Activated CD8-positive, alpha-beta T cell treated with anti-CD3 and anti-CD28 coated beads, Interleukin-2, amount 10 ng/mL, durations not matched to agents 7 days and 5 days (primary cell): Measurements from ENCODE around the gene BASP1. TPM values are rescaled to one million over a fixed set of nuclear protein-coding genes. Genes with fewer than 3 reads are reported as not detected.

Experiments
- ATAC-seq: fragments of 150-1000 bp; cut with Tn5 transposase; one replicate; pipeline ENCODE4 v1.10.0; 2021; ENCODE audit warnings: moderate library complexity
- CTCF ChIA-PET: fragments of 350-600 bp; sonication (Branson Sonifier 250); formaldehyde crosslinking; loops from one replicate; lab custom pipeline; 2021; ENCODE audit warnings: antibody characterized with exemption; lab: Charles Lee
- POLR2A ChIA-PET: fragments of 350-600 bp; sonication (Branson Sonifier 250); formaldehyde crosslinking; loops from one replicate; lab custom pipeline; 2021; ENCODE audit warnings: antibody characterized with exemption; lab: Charles Lee
- DNase-seq: peaks from one replicate; pipeline ENCODE4 v3.0.0-alpha.2; 2020
- H3K27ac Mint-ChIP-seq: one replicate; pipeline ENCODE4 v1.8.0; 2021; ENCODE audit warnings: mild to moderate bottlenecking, mixed read lengths
- H3K27me3 Mint-ChIP-seq: one replicate; pipeline ENCODE4 v1.8.0; 2021; ENCODE audit warnings: low read depth, mixed read lengths
- H3K36me3 Mint-ChIP-seq: one replicate; pipeline ENCODE4 v1.8.0; 2021; ENCODE audit warnings: low read depth, mixed read lengths
- H3K4me1 Mint-ChIP-seq: one replicate; pipeline ENCODE4 v1.8.0; 2021; ENCODE audit warnings: low read depth, mixed read lengths
- H3K4me3 Mint-ChIP-seq: one replicate; pipeline ENCODE4 v1.8.0; 2021; ENCODE audit warnings: mild to moderate bottlenecking, mixed read lengths
- H3K9me3 Mint-ChIP-seq: one replicate; pipeline ENCODE4 v1.8.0; 2022; ENCODE audit warnings: mixed read lengths; ENCODE audit not compliant: insufficient read depth
- total RNA-seq, 2 experiments: library from RNA; stranded (reverse); gene quantifications; one replicate each; pipeline ENCODE4 v1.2.3, GENCODE V29; 2021

Gene BASP1
- total RNA-seq, 2 experiments from 2014 or later = not detected

- H3K4me3 Mint-ChIP-seq = no peak overlapping the region
- ChIA-PET CTCF (no interaction called here), POLR2A (no interaction called here)
- no peak for DNase-seq
- H3K36me3 Mint-ChIP-seq = no peaks in the 10 kb centered on the region
- no peaks in the 10 kb centered on the region for H3K4me1 Mint-ChIP-seq
- no peak for ATAC-seq
- no peaks in the 10 kb centered on the region for H3K27me3 Mint-ChIP-seq
- H3K9me3 Mint-ChIP-seq = no peaks in the 10 kb centered on the region
- no peak overlapping the region for H3K27ac Mint-ChIP-seq
These were observed 43.6 kb downstream of the BASP1 start for GRCh38 chr5:17261075-17261474.

- no peaks in the 10 kb centered on the region for H3K27me3 Mint-ChIP-seq
- DNase-seq (no peak), ATAC-seq (no peak)
- ChIA-PET POLR2A (no interaction called here), CTCF (no interaction called here)
- no peaks in the 10 kb centered on the region for H3K4me1 Mint-ChIP-seq
- no peak overlapping the region for H3K27ac Mint-ChIP-seq
- no peak overlapping the region for H3K4me3 Mint-ChIP-seq
- no peaks in the 10 kb centered on the region for H3K9me3 Mint-ChIP-seq
- no peaks in the 10 kb centered on the region for H3K36me3 Mint-ChIP-seq
These were observed 47.6 kb downstream of the BASP1 start for GRCh38 chr5:17265041-17265440.

GRCh38 chr5:17267106-17267505 lies 49.7 kb downstream of the BASP1 start:
- Mint-ChIP-seq H3K4me1 (no peaks in the 10 kb centered on the region), H3K9me3 (no peaks in the 10 kb centered on the region), H3K4me3 (no peak overlapping the region), H3K27ac (no peak overlapping the region), H3K36me3 (no peaks in the 10 kb centered on the region), H3K27me3 (no peaks in the 10 kb centered on the region)
- ATAC-seq (no peak), DNase-seq (no peak)
- ChIA-PET CTCF (no interaction called here), POLR2A (interaction anchor here (0.6 kb wide), 1 partner anchor 13 kb away, joined by 3 read pairs; no protein-coding TSS in a partner anchor)

GRCh38 chr5:17269201-17269600 lies 51.8 kb downstream of the BASP1 start:
- Mint-ChIP-seq H3K4me3 (no peak overlapping the region), H3K9me3 (no peaks in the 10 kb centered on the region), H3K36me3 (no peaks in the 10 kb centered on the region), H3K4me1 (no peaks in the 10 kb centered on the region), H3K27me3 (no peaks in the 10 kb centered on the region), H3K27ac (no peak overlapping the region)
- ChIA-PET POLR2A (no interaction called here), CTCF (no interaction called here)
- DNase-seq = no peak
- ATAC-seq = no peak

DNA sequence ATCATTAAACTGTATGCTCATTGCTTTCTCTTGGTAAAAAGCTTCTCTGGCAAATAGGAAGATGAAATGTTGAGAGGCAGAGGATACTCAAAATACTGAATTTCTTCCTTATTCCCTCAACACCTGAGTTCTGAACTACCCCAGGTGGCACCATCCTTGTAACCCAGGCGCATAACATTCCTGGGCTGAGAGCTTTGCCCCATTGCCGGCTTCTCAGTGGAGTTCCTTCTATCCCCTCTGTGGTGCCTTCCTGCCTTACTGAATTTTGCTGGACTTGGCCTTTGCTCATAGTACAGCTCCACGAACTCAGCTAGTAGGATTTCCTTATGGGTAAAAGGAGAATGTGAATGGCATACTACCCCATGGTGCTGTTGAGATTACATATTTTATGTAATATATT lies 54.7 kb downstream of the BASP1 start:
- H3K27ac Mint-ChIP-seq = no peak overlapping the region

DNA sequence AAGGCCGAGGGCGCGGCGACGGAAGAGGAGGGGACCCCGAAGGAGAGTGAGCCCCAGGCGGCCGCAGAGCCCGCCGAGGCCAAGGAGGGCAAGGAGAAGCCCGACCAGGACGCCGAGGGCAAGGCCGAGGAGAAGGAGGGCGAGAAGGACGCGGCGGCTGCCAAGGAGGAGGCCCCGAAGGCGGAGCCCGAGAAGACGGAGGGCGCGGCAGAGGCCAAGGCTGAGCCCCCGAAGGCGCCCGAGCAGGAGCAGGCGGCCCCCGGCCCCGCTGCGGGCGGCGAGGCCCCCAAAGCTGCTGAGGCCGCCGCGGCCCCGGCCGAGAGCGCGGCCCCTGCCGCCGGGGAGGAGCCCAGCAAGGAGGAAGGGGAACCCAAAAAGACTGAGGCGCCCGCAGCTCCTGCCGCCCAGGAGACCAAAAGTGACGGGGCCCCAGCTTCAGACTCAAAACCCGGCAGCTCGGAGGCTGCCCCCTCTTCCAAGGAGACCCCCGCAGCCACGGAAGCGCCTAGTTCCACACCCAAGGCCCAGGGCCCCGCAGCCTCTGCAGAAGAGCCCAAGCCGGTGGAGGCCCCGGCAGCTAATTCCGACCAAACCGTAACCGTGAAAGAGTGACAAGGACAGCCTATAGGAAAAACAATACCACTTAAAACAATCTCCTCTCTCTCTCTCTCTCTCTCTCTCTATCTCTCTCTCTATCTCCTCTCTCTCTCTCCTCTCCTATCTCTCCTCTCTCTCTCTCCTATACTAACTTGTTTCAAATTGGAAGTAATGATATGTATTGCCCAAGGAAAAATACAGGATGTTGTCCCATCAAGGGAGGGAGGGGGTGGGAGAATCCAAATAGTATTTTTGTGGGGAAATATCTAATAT lies 58.1 kb downstream of the BASP1 start:
- ChIA-PET POLR2A (no interaction called here), CTCF (no interaction called here)
- no peaks in the 10 kb centered on the region for H3K27me3 Mint-ChIP-seq
- no peak overlapping the region for H3K4me3 Mint-ChIP-seq
- ATAC-seq = no peak
- no peaks in the 10 kb centered on the region for H3K9me3 Mint-ChIP-seq
- no peak for DNase-seq
- no peaks in the 10 kb centered on the region for H3K36me3 Mint-ChIP-seq
- H3K27ac Mint-ChIP-seq = no peak overlapping the region
- H3K4me1 Mint-ChIP-seq = no peaks in the 10 kb centered on the region

More for the DNA sequence above, 54.7 kb downstream of the BASP1 start:
- ChIA-PET CTCF (no interaction called here), POLR2A (no interaction called here)
- H3K36me3 Mint-ChIP-seq = no peaks in the 10 kb centered on the region
- H3K4me3 Mint-ChIP-seq = no peak overlapping the region
- no peaks in the 10 kb centered on the region for H3K4me1 Mint-ChIP-seq
- no peaks in the 10 kb centered on the region for H3K27me3 Mint-ChIP-seq
- no peak for DNase-seq
- no peaks in the 10 kb centered on the region for H3K9me3 Mint-ChIP-seq
- no peak for ATAC-seq

- no peak overlapping the region for H3K4me3 Mint-ChIP-seq
- no peaks in the 10 kb centered on the region for H3K9me3 Mint-ChIP-seq
- ChIA-PET POLR2A (no interaction called here), CTCF (no interaction called here)
- ATAC-seq = no peak
- no peaks in the 10 kb centered on the region for H3K4me1 Mint-ChIP-seq
- no peak overlapping the region for H3K27ac Mint-ChIP-seq
- H3K27me3 Mint-ChIP-seq = no peaks in the 10 kb centered on the region
- H3K36me3 Mint-ChIP-seq = no peaks in the 10 kb centered on the region
- DNase-seq = no peak
These were observed 59.0 kb downstream of the BASP1 start for GRCh38 chr5:17276445-17276844.

DNA sequence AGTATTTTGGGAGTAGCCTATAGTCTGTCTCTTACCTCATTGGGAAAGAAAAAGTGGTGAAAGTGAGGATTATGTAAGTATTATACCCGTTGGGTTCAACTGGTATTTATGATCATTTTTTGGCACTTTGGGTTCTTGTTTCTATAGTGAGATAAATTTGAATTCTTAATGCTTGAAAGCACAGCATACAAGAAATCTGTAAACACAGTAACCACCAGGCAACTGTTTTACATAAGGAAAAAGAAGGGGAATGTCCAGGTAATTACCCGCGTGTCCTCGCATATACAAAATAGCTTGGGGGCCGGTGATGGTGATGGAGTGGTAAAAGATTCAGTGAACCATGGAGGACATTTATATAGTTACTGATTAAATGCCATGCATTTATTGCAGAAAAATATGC lies 60.5 kb downstream of the BASP1 start:
- Mint-ChIP-seq H3K9me3 (no peaks in the 10 kb centered on the region), H3K27ac (no peak overlapping the region), H3K27me3 (no peaks in the 10 kb centered on the region), H3K4me3 (no peak overlapping the region), H3K4me1 (no peaks in the 10 kb centered on the region), H3K36me3 (no peaks in the 10 kb centered on the region)
- ATAC-seq = no peak
- ChIA-PET CTCF (no interaction called here), POLR2A (no interaction called here)
- no peak for DNase-seq

GRCh38 chr5:17278931-17279330 lies 61.5 kb downstream of the BASP1 start:
- H3K4me3 Mint-ChIP-seq = no peak overlapping the region
- H3K27ac Mint-ChIP-seq = no peak overlapping the region
- H3K9me3 Mint-ChIP-seq = no peaks in the 10 kb centered on the region
- DNase-seq (no peak), ATAC-seq (no peak)
- H3K36me3 Mint-ChIP-seq = no peaks in the 10 kb centered on the region
- ChIA-PET POLR2A (no interaction called here), CTCF (no interaction called here)
- no peaks in the 10 kb centered on the region for H3K27me3 Mint-ChIP-seq
- H3K4me1 Mint-ChIP-seq = no peaks in the 10 kb centered on the region

GRCh38 chr5:17279487-17279886 lies 62.1 kb downstream of the BASP1 start:
- Mint-ChIP-seq H3K27ac (no peak overlapping the region), H3K36me3 (no peaks in the 10 kb centered on the region), H3K27me3 (no peaks in the 10 kb centered on the region), H3K4me1 (no peaks in the 10 kb centered on the region), H3K4me3 (no peak overlapping the region), H3K9me3 (no peaks in the 10 kb centered on the region)
- ChIA-PET POLR2A (no interaction called here), CTCF (no interaction called here)
- DNase-seq = no peak
- ATAC-seq = no peak

GRCh38 chr5:17282283-17283120 lies 65.1 kb downstream of the BASP1 start:
- ATAC-seq = no peak
- POLR2A ChIA-PET = interaction anchor here (0.7 kb wide), 1 partner anchor 1102 kb away, joined by 4 read pairs; no protein-coding TSS in a partner anchor

GRCh38 chr5:17283121-17283415 lies 65.6 kb downstream of the BASP1 start:
- no peak overlapping the region for H3K27ac Mint-ChIP-seq
- H3K36me3 Mint-ChIP-seq = no peaks in the 10 kb centered on the region
- DNase-seq = no peak
- no peaks in the 10 kb centered on the region for H3K4me1 Mint-ChIP-seq
- H3K9me3 Mint-ChIP-seq = no peaks in the 10 kb centered on the region
- ChIA-PET CTCF (no interaction called here), POLR2A (interaction anchor here (0.7 kb wide), 1 partner anchor 1103 kb away, joined by 4 read pairs; no protein-coding TSS in a partner anchor)
- ATAC-seq = no peak
- no peaks in the 10 kb centered on the region for H3K27me3 Mint-ChIP-seq
- no peak overlapping the region for H3K4me3 Mint-ChIP-seq

More at GRCh38 chr5:17282283-17283120, 65.1 kb downstream of the BASP1 start:
- no peak for DNase-seq
- no peak overlapping the region for H3K4me3 Mint-ChIP-seq
- CTCF ChIA-PET = no interaction called here
- H3K36me3 Mint-ChIP-seq = no peaks in the 10 kb centered on the region
- H3K27me3 Mint-ChIP-seq = no peaks in the 10 kb centered on the region
- H3K4me1 Mint-ChIP-seq = no peaks in the 10 kb centered on the region
- H3K27ac Mint-ChIP-seq = no peak overlapping the region
- no peaks in the 10 kb centered on the region for H3K9me3 Mint-ChIP-seq
